ENCODE results near the gene PCED1B.

GRCh38 chr12:47225356-47225755 lies 145.9 kb downstream of the PCED1B start:
- no peak for TF ChIP-seq EZH2 (IDR thresholded peaks at IDR 0.05)
- TF ChIP-seq, protein P1, sequence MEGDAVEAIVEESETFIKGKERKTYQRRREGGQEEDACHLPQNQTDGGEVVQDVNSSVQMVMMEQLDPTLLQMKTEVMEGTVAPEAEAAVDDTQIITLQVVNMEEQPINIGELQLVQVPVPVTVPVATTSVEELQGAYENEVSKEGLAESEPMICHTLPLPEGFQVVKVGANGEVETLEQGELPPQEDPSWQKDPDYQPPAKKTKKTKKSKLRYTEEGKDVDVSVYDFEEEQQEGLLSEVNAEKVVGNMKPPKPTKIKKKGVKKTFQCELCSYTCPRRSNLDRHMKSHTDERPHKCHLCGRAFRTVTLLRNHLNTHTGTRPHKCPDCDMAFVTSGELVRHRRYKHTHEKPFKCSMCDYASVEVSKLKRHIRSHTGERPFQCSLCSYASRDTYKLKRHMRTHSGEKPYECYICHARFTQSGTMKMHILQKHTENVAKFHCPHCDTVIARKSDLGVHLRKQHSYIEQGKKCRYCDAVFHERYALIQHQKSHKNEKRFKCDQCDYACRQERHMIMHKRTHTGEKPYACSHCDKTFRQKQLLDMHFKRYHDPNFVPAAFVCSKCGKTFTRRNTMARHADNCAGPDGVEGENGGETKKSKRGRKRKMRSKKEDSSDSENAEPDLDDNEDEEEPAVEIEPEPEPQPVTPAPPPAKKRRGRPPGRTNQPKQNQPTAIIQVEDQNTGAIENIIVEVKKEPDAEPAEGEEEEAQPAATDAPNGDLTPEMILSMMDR (IDR thresholded peaks at IDR 0.05) = no peak
- no peak for TF ChIP-seq EZH2phosphoT487 (IDR thresholded peaks at IDR 0.05)

All from neural progenitor cell (in vitro differentiated cells).